Osteoblast (primary cell): Measurements from ENCODE around the gene SLC12A7. TPM values are rescaled to one million over a fixed set of nuclear protein-coding genes. Genes with fewer than 3 reads are reported as not detected.
A peak's percentile ranks its signal among the peaks of the same experiment; 100 is the strongest.

Experiments
- DNase-seq: peaks from one replicate; pipeline ENCODE4 v3.0.0; 2011; ENCODE audit warnings: low spot score, mixed read lengths; ENCODE audit not compliant: insufficient read length; ENCODE audit errors: missing footprints
- H2AFZ ChIP-seq: 2 replicates; pipeline ENCODE4 v1.6.0; 2011; ENCODE audit warnings: mild to moderate bottlenecking, low read length
- H3K27ac ChIP-seq: 2 replicates; pipeline ENCODE4 v1.5.1; 2011; ENCODE audit warnings: mild to moderate bottlenecking, low read depth, low read length, moderate library complexity
- H3K27me3 ChIP-seq: 2 replicates; pipeline ENCODE4 v1.6.0; 2012; ENCODE audit warnings: mild to moderate bottlenecking, control low read depth, inconsistent platforms, low read length, moderate library complexity; ENCODE audit not compliant: insufficient read depth
- H3K36me3 ChIP-seq: 2 replicates; pipeline ENCODE4 v1.5.1; 2011; ENCODE audit warnings: mild to moderate bottlenecking, low read length, control low read depth, moderate library complexity; ENCODE audit not compliant: insufficient read depth
- H3K4me1 ChIP-seq: 2 replicates; pipeline ENCODE4 v1.5.1; 2011; ENCODE audit warnings: mild to moderate bottlenecking, low read length, control low read depth, moderate library complexity; ENCODE audit not compliant: insufficient read depth
- H3K4me2 ChIP-seq: 2 replicates; pipeline ENCODE4 v1.6.0; 2011; ENCODE audit warnings: mild to moderate bottlenecking, low read length; ENCODE audit not compliant: insufficient read depth
- H3K4me3 ChIP-seq: fragments of 200-600 bp; sonication (generic); 3 replicates; pipeline ENCODE4 v1.5.1; 2012; ENCODE audit warnings: mild to moderate bottlenecking, low read length, inconsistent platforms; ENCODE audit not compliant: insufficient read depth
- H3K79me2 ChIP-seq: 2 replicates; pipeline ENCODE4 v1.6.0; 2012; ENCODE audit warnings: mild to moderate bottlenecking, low read length, control low read depth, inconsistent platforms; ENCODE audit not compliant: insufficient read depth
- H3K9me3 ChIP-seq: 2 replicates; pipeline ENCODE4 v1.5.1; 2011; ENCODE audit warnings: low read depth, low read length, control low read depth
- H4K20me1 ChIP-seq: 2 replicates; pipeline ENCODE4 v1.6.0; 2012; ENCODE audit warnings: mild to moderate bottlenecking, low read length, control low read depth; ENCODE audit not compliant: insufficient read depth
- CTCF ChIP-seq: IDR thresholded peaks from 2 replicates; pipeline ENCODE4 v1.5.1; 2011; ENCODE audit warnings: mild to moderate bottlenecking, low read depth, low read length, moderate library complexity; ENCODE audit errors: extremely low read depth
- total RNA-seq: library from RNA; depleted of rRNA; stranded (reverse); fragments of >200 nt; gene quantifications from 2 replicates; pipeline ENCODE4 v1.2.3, GENCODE V29; 2012

The SLC12A7 gene
- total RNA-seq, 1 donor, result 6.9 TPM

GRCh38 chr5:1140171-1140817 is 28.4 kb upstream of the SLC12A7 start:
- Histone ChIP-seq H3K4me2 (no peak overlapping the region), H3K9me3 (no peaks in the 10 kb centered on the region), H3K4me1 (no peaks in the 10 kb centered on the region), H3K79me2 (no peaks in the 10 kb centered on the region), H3K4me3 (no peak overlapping the region), H4K20me1 (no peaks in the 10 kb centered on the region), H3K36me3 (no peaks in the 10 kb centered on the region), H3K27me3 (peaks cover 9% of the 10 kb centered on the region), H2AFZ (no peak overlapping the region), H3K27ac (no peak overlapping the region)
- TF ChIP-seq CTCF, result peak; percentile 61
- DNase-seq, result peak; percentile 96

GRCh38 chr5:1139331-1140170 is 27.7 kb upstream of the SLC12A7 start:
- Histone ChIP-seq H3K27ac (no peak overlapping the region), H3K79me2 (no peaks in the 10 kb centered on the region), H3K9me3 (no peaks in the 10 kb centered on the region), H3K4me3 (no peak overlapping the region), H4K20me1 (no peaks in the 10 kb centered on the region), H3K4me2 (no peak overlapping the region), H3K27me3 (peaks cover 10% of the 10 kb centered on the region), H3K4me1 (no peaks in the 10 kb centered on the region), H3K36me3 (no peaks in the 10 kb centered on the region), H2AFZ (no peak overlapping the region)
- no peak for DNase-seq
- no peak for TF ChIP-seq CTCF

GRCh38 chr5:1138445-1139245 is 26.8 kb upstream of the SLC12A7 start:
- no peaks in the 10 kb centered on the region for H4K20me1 ChIP-seq
- H3K9me3 ChIP-seq, result no peaks in the 10 kb centered on the region
- no peak for TF ChIP-seq CTCF
- H3K36me3 ChIP-seq, result no peaks in the 10 kb centered on the region
- H3K27me3 ChIP-seq, result peaks cover 14% of the 10 kb centered on the region
- no peak overlapping the region for H3K4me2 ChIP-seq
- no peak overlapping the region for H3K4me3 ChIP-seq
- no peaks in the 10 kb centered on the region for H3K79me2 ChIP-seq
- H2AFZ ChIP-seq, result no peak overlapping the region
- no peaks in the 10 kb centered on the region for H3K4me1 ChIP-seq
- DNase-seq, result no peak
- H3K27ac ChIP-seq, result no peak overlapping the region
